Measurements from ENCODE around the gene MRPS7. TPM values are rescaled to one million over a fixed set of nuclear protein-coding genes. Genes with fewer than 3 reads are reported as not detected.

Gene MRPS7
- total RNA-seq, 1 donor = 31.0 TPM

GRCh38 chr17:75265614-75266315 lies 4.1 kb downstream of the MRPS7 start:
- TF ChIP-seq CTCF (IDR thresholded peaks at IDR 0.05; ENCODE audit: insufficient read depth, low read length) = no peak

DNA sequence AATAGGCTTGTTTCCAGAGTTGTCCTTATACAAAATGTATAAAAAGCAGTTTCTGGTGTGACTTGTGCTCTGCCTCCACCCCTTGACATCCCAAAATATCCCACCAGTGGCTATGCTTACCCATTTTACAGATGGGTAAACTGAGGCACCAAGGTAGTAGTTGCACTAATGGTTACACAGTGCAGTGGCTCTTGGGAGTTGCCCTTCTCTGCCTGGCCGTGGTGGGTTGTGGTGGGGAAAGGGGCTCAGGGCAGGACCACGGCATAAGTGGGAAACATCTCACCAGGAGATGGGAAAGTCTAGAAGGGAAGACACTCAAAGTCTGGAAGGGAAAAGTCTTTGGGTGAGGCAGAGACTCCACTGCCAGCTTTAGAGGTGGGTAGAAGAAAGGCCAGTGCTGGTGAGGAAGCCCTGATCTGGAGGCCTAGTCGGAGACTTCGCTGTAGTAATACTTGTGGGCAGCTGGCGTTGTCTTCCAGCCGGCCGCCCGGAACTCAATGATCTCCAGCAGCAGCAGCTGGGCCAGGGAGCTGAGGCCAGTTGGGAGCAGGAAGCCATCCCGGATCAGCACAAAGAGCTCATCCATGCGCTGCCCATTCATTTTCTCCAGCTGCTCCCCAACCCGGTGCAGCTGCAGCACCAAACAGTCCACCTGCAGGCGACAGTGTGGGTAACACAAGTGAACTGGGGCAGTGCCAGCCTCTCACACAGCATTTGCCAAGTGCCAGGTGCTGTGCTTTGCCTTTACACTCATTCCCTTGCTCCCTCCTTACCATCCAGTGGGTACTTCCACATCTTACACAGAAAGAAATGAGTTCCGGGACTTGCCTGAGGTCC lies 4.9 kb downstream of the MRPS7 start:
- DNase-seq (ENCODE audit: low read depth) = no peak
- no peak overlapping the region for H3K4me3 ChIP-seq (ENCODE audit: low read depth, low read length)
- no peak for TF ChIP-seq CTCF (IDR thresholded peaks at IDR 0.05; ENCODE audit: insufficient read depth, low read length)

More at GRCh38 chr17:75265614-75266315, 4.1 kb downstream of the MRPS7 start:
- no peak for DNase-seq (ENCODE audit: low read depth)
- no peak overlapping the region for H3K4me3 ChIP-seq (ENCODE audit: low read depth, low read length)

DNA sequence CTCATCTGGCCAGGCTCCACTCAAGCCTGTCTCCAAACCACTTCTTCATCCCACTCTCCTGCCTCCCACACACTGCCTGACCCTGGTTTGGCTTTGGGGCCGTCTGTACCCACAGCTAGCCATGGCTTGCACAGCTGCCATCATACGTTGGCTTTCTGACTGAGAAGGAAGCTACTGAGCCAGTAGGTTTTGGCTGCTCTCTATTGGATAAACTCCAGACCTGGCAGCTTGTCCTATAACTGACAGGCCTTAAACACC lies 5.4 kb downstream of the MRPS7 start:
- TF ChIP-seq CTCF (IDR thresholded peaks at IDR 0.05; ENCODE audit: insufficient read depth, low read length) = no peak
- no peak overlapping the region for H3K4me3 ChIP-seq (ENCODE audit: low read depth, low read length)
- DNase-seq (ENCODE audit: low read depth) = no peak

- DNase-seq (ENCODE audit: low read depth) = no peak
- no peak overlapping the region for H3K4me3 ChIP-seq (ENCODE audit: low read depth, low read length)
- TF ChIP-seq CTCF (IDR thresholded peaks at IDR 0.05; ENCODE audit: insufficient read depth, low read length) = no peak
Observed at GRCh38 chr17:75267411-75268232, 5.9 kb downstream of the MRPS7 start.

- no peak for DNase-seq (ENCODE audit: low read depth)
- H3K4me3 ChIP-seq (ENCODE audit: low read depth, low read length) = peak overlapping the region; percentile 80
- TF ChIP-seq CTCF (IDR thresholded peaks at IDR 0.05; ENCODE audit: insufficient read depth, low read length) = no peak
Observed at GRCh38 chr17:75269844-75270217, 8.2 kb downstream of the MRPS7 start.

DNA sequence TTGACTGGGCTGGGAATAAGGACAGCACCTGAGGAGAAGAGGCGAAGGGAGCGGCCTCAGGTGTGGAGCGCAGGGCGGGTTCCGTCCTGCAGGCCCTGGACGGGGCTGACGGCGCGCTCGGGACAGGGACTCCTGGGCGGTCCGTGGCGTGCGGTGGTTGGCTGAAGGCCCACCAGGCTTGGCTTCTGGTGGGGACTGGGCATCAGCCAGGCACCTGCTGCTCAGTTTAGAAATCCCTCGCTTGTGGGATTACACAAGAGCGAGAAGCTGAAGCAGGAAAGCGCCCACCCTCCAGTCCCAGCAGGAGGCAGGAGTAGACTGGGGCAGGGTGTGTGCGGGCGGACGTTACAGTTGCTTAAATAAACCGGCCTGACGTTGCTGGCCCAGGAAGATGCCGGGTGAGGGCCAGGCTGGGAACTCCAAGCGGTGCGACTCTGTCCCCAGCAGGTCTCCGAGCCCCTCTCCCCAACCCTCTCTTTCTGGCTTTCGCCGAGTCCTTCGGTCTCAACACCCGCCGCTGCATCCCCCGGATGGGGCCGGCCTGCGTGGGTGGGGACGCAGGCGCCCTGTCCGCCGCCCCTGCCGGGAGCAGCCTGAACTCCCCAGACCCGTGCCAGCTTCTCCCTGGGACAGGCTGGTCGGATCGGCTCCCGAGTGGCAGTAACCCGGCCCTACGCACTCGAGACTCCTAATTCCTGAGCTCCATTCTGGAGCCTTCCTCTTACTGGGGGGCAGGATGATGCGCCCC lies 8.7 kb downstream of the MRPS7 start:
- H3K4me3 ChIP-seq (ENCODE audit: low read depth, low read length) = peak overlapping the region; percentile 80
- peak; percentile 47 for TF ChIP-seq CTCF (IDR thresholded peaks at IDR 0.05; ENCODE audit: insufficient read depth, low read length)
- DNase-seq (ENCODE audit: low read depth) = peak; percentile 70

Data from fibroblast of the aortic adventitia (primary cell).